ENCODE data around the gene ANGPTL5.
A peak's percentile ranks its signal among the peaks of the same experiment; 100 is the strongest.

ANGPTL5 gene

DNA sequence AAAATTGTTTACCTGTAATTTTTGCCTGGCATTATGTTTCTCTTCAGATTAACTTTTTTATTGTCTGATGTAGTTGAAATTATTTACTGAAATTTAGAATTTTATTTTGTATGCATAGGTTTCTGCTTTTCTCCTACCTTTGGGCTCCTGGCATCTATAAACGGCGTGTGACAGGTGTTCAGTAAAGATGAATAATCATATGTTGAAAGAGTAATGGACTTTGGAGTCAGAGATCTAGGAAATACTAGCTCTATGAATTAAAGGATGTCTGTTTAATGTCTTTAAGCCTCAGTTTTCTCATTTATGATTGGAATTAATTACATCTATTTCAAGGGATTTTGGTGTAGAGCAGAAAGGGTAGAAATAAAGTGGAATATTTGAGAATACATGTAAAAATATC, 7.2 kb upstream of the ANGPTL5 start:
- H3K36me3 ChIP-seq, result no peaks in the 10 kb centered on the region
- H3K4me3 ChIP-seq (ENCODE audit: low read depth, low read length), result no peak overlapping the region
- H3K27me3 ChIP-seq, result no peaks in the 10 kb centered on the region
- TF ChIP-seq, protein P1, sequence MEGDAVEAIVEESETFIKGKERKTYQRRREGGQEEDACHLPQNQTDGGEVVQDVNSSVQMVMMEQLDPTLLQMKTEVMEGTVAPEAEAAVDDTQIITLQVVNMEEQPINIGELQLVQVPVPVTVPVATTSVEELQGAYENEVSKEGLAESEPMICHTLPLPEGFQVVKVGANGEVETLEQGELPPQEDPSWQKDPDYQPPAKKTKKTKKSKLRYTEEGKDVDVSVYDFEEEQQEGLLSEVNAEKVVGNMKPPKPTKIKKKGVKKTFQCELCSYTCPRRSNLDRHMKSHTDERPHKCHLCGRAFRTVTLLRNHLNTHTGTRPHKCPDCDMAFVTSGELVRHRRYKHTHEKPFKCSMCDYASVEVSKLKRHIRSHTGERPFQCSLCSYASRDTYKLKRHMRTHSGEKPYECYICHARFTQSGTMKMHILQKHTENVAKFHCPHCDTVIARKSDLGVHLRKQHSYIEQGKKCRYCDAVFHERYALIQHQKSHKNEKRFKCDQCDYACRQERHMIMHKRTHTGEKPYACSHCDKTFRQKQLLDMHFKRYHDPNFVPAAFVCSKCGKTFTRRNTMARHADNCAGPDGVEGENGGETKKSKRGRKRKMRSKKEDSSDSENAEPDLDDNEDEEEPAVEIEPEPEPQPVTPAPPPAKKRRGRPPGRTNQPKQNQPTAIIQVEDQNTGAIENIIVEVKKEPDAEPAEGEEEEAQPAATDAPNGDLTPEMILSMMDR (IDR thresholded peaks at IDR 0.05; ENCODE audit: low read depth, low read length), result no peak
- no peaks in the 10 kb centered on the region for H3K9me3 ChIP-seq
- no peak for DNase-seq
- H3K4me1 ChIP-seq, result no peaks in the 10 kb centered on the region

GRCh38 chr11:101920992-101921391, 4.7 kb upstream of the ANGPTL5 start:
- H3K27me3 ChIP-seq, result no peaks in the 10 kb centered on the region
- H3K4me1 ChIP-seq, result 0 out of 2 replicates have a peak, but pooled peaks cover 4% of the 10 kb centered on the region
- H3K9me3 ChIP-seq, result no peaks in the 10 kb centered on the region
- no peak overlapping the region for H3K4me3 ChIP-seq (ENCODE audit: low read depth, low read length)
- TF ChIP-seq, protein P1 (IDR thresholded peaks at IDR 0.05; ENCODE audit: low read depth, low read length), result no peak
- DNase-seq, result no peak
- no peaks in the 10 kb centered on the region for H3K36me3 ChIP-seq

DNA sequence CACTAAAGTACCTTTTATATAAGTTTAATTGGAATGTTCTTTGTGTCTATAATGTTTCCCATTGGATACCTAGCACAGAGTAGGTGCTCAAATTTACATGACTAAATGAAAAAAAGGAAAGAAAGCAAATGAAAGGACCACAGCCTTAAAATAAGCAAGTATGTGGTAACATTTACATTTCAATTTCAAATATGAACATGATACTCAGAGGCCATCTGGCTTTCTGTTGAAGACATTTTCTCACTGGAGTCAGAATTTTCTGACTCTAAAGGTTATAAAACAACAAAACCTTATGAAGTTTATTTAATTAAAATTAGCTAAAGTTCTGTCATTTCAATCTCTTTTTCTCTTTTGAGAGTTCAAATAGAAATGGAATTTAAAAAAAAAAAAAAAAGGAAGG, 904 bp upstream of the ANGPTL5 start:
- Histone ChIP-seq H3K4me3 (ENCODE audit: low read depth, low read length) (no peak overlapping the region), H3K4me1 (0 out of 2 replicates have a peak, but pooled peaks cover 5% of the 10 kb centered on the region), H3K27me3 (no peaks in the 10 kb centered on the region), H3K36me3 (no peaks in the 10 kb centered on the region), H3K9me3 (no peaks in the 10 kb centered on the region)
- DNase-seq, result no peak
- TF ChIP-seq, protein P1 (IDR thresholded peaks at IDR 0.05; ENCODE audit: low read depth, low read length), result no peak

DNA sequence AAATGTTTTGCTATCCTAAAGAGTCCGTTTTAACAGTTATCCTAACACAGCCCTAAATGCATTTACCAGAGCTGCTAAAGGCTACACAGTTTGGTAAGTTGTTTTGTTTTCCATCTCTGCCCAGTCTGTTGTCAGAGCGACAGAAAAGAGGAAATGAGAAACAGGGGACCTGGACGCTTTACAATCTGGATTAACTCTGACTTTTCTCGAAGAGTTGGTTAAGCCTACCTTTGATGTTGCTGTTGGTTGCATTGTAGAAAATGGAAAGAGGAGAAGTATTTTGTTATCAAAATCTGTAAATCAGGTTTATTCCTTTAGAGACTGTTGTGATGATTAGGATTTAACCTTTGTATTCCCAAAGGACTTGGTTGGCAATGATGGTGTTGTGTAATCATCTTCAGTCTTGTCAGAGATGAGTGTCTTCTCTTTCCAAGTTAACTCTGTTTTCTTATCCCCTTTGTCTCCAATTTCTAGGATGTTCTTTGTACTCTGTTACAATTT, 481 bp downstream of the ANGPTL5 start:
- Histone ChIP-seq H3K27me3 (no peaks in the 10 kb centered on the region), H3K9me3 (no peaks in the 10 kb centered on the region), H3K4me3 (ENCODE audit: low read depth, low read length) (peak overlapping the region; percentile 87), H3K4me1 (0 out of 2 replicates have a peak, but pooled peaks cover 5% of the 10 kb centered on the region), H3K36me3 (no peaks in the 10 kb centered on the region)
- TF ChIP-seq, protein P1 (IDR thresholded peaks at IDR 0.05; ENCODE audit: low read depth, low read length), result no peak
- DNase-seq, result no peak

GRCh38 chr11:101914738-101915426, 1.4 kb downstream of the ANGPTL5 start, which contains the start of gene CEP126:
Gene CEP126, plus strand, starts transcription at chr11:101915010. Its CDS starts 275 bp downstream, at chr11:101915285.
- TF ChIP-seq, protein P1 (IDR thresholded peaks at IDR 0.05; ENCODE audit: low read depth, low read length), result peak; percentile 53
- peak within 1 kb of the TSS; percentile 87 for H3K4me3 ChIP-seq (ENCODE audit: low read depth, low read length)
- no peaks in the 10 kb centered on the region for H3K27me3 ChIP-seq
- no peaks in the 10 kb centered on the region for H3K9me3 ChIP-seq
- no peaks in the 10 kb centered on the region for H3K36me3 ChIP-seq
- 0 out of 2 replicates have a peak, but pooled peaks cover 5% of the 10 kb centered on the region for H3K4me1 ChIP-seq
- peak; percentile 97 for DNase-seq

GRCh38 chr11:101914341-101914737, 2.0 kb downstream of the ANGPTL5 start:
- Histone ChIP-seq H3K4me1 (0 out of 2 replicates have a peak, but pooled peaks cover 5% of the 10 kb centered on the region), H3K27me3 (no peaks in the 10 kb centered on the region), H3K36me3 (no peaks in the 10 kb centered on the region), H3K4me3 (ENCODE audit: low read depth, low read length) (peak overlapping the region; percentile 87), H3K9me3 (no peaks in the 10 kb centered on the region)
- DNase-seq, result no peak
- TF ChIP-seq, protein P1 (IDR thresholded peaks at IDR 0.05; ENCODE audit: low read depth, low read length), result no peak
